Transverse colon (tissue), 4 donors: ENCODE results near the gene PRKCSH.

Source experiments
- POLR2A ChIP-seq: fragments of 450-650 bp; IDR thresholded peaks from one replicate; pipeline ENCODE4 v1.6.1; 2016; ENCODE audit warnings: antibody characterized with exemption, mild to moderate bottlenecking, moderate library complexity
- POLR2AphosphoS5 ChIP-seq, 3 donors: sonication (generic); formaldehyde crosslinking; IDR thresholded peaks; one replicate each; pipeline ENCODE4 v1.6.1; 2016; ENCODE audit warnings: antibody characterized with exemption in 3 of 3
- TF ChIP-seq, protein P1 (sequence below), 5 experiments: fragments of 200-600 bp in 3 of 5; fragments of 450-650 bp in 2 of 5; sonication (generic) in 3 of 5; IDR thresholded peaks; 1 replicate in 2 of 5; 2 replicates in 3 of 5; pipeline ENCODE4 v1.5.1; 2016 to 2017; ENCODE audit warnings: antibody characterized with exemption in 5 of 5, inconsistent platforms in 3 of 5, mild to moderate bottlenecking in 2 of 5, moderate library complexity in 1 of 5

GRCh38 chr19:11420429-11421370 is 14.7 kb upstream of the PRKCSH start:
- TF ChIP-seq POLR2A: no peak
- TF ChIP-seq, protein P1, sequence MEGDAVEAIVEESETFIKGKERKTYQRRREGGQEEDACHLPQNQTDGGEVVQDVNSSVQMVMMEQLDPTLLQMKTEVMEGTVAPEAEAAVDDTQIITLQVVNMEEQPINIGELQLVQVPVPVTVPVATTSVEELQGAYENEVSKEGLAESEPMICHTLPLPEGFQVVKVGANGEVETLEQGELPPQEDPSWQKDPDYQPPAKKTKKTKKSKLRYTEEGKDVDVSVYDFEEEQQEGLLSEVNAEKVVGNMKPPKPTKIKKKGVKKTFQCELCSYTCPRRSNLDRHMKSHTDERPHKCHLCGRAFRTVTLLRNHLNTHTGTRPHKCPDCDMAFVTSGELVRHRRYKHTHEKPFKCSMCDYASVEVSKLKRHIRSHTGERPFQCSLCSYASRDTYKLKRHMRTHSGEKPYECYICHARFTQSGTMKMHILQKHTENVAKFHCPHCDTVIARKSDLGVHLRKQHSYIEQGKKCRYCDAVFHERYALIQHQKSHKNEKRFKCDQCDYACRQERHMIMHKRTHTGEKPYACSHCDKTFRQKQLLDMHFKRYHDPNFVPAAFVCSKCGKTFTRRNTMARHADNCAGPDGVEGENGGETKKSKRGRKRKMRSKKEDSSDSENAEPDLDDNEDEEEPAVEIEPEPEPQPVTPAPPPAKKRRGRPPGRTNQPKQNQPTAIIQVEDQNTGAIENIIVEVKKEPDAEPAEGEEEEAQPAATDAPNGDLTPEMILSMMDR (IDR thresholded peaks at IDR 0.05): no peak
- no peak for TF ChIP-seq POLR2AphosphoS5 (IDR thresholded peaks at IDR 0.05)
